Lung (tissue), 12 donors: ENCODE measurements around the gene ELK4. TPM values are rescaled to one million over a fixed set of nuclear protein-coding genes. Genes with fewer than 3 reads are reported as not detected.

ENCODE experiments used
- ATAC-seq: fragments of 200-7000 bp; cut with Tn5 transposase; one replicate; pipeline ENCODE4 v1.9.1; 2020; ENCODE audit warnings: moderate number of reproducible peaks; ENCODE audit not compliant: insufficient read depth, low FRiP score
- DNase-seq, 3 donors: peaks; one replicate each; pipeline ENCODE4 v3.0.0-alpha.2; 2013 to 2017
- H3K27ac ChIP-seq, 2 donors: one replicate each; pipeline ENCODE4 v1.5.1; 2013; ENCODE audit warnings: mild to moderate bottlenecking in 2 of 2, moderate library complexity in 2 of 2, control low read depth in 1 of 2, inconsistent platforms in 1 of 2, low read depth in 1 of 2, low read length in 1 of 2
- H3K27me3 ChIP-seq, 3 donors: one replicate each; pipeline ENCODE4 v1.5.1; 2013; ENCODE audit warnings: low read length in 2 of 3; ENCODE audit not compliant: control insufficient read depth in 3 of 3, insufficient read depth in 3 of 3
- H3K36me3 ChIP-seq, 4 donors: one replicate each; pipeline ENCODE4 v1.5.1; 2013; ENCODE audit warnings: low read length in 4 of 4, mild to moderate bottlenecking in 1 of 4, moderate library complexity in 1 of 4; ENCODE audit not compliant: control insufficient read depth in 4 of 4, insufficient read depth in 4 of 4
- H3K4me1 ChIP-seq, 5 donors: one replicate each; pipeline ENCODE4 v1.5.1; 2013; ENCODE audit warnings: low read length in 5 of 5, mild to moderate bottlenecking in 2 of 5, moderate library complexity in 1 of 5; ENCODE audit not compliant: control insufficient read depth in 5 of 5, insufficient read depth in 5 of 5
- H3K4me3 ChIP-seq: one replicate; pipeline ENCODE4 v1.5.1; 2013; ENCODE audit warnings: mild to moderate bottlenecking, control low read depth, moderate library complexity
- H3K9ac ChIP-seq, 2 donors: one replicate each; pipeline ENCODE4 v1.5.1; 2013; ENCODE audit warnings: low read length in 2 of 2, control low read depth in 1 of 2; ENCODE audit not compliant: insufficient read depth in 1 of 2
- H3K9me3 ChIP-seq, 4 donors: one replicate each; pipeline ENCODE4 v1.5.1; 2013; ENCODE audit warnings: low read length in 3 of 4, mild to moderate bottlenecking in 1 of 4, moderate library complexity in 1 of 4; ENCODE audit not compliant: control insufficient read depth in 4 of 4, insufficient read depth in 3 of 4
- WGBS, 2 donors: extraction: QIAGEN DNeasy Blood & Tissue Kit; methylation state at CpG; one replicate each; pipeline ENCODE4 v1.1.7; 2013; 5-methylcytosine and 5-hydroxymethylcytosine counted together
- polyA plus RNA-seq, 2 donors: library from polyadenylated mRNA; stranded (reverse); fragments of 200-250 nt; gene quantifications; one replicate each; pipeline ENCODE4 v1.2.1, GENCODE V29; 2013
- total RNA-seq, 2 donors: library from RNA; depleted of rRNA in 1 of 2; stranded (reverse); fragments of >200 nt in 1 of 2; gene quantifications; one replicate each; pipeline ENCODE4 v1.2.1, GENCODE V29; 2014 to 2021
- TF ChIP-seq, protein P1 (sequence below): IDR thresholded peaks from 2 replicates; pipeline ENCODE4 v1.5.1; 2012; ENCODE audit warnings: mild to moderate bottlenecking; ENCODE audit errors: control extremely low read depth, extremely low read depth
- donor health status: control.
- donor health status: control.
- donor health status: Bipolar disorder and iron deficiency.
- donor health status: healthy.
- donor health status: DM: yes; HTN: yes; CAD: no.

The ELK4 gene
- total and polyA plus RNA-seq, 4 donors, result 5.0 to 46.7 (median 17.8) TPM

DNA sequence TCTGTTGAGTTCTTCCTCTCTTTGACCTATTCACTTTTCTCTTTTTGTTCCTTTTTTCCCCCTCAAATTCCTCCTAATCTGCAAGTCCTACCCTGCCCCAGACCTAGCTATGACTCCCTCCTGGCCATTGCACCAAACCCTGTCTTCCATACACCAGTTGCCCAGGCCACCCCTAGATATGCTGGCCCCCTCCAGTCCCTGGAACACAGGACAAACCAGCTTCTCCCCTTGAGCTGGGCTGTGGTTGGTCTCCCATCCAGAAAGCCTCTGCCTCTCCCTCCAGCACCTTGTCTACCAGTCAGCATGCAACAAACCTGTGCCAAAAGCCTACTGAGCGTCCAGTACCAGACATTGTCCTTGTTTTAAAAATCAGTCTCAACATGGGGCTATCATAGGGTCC lies 59.4 kb downstream of the ELK4 start:
- ATAC-seq (no peak), DNase-seq (no peak)
- Histone ChIP-seq H3K27ac (no peak overlapping the region), H3K9ac (no peak overlapping the region), H3K9me3 (peaks cover 0 to 2% (median 0%) of the 10 kb centered on the region in 4 donors), H3K27me3 (peaks cover 0 to 47% (median 45%) of the 10 kb centered on the region in 3 donors), H3K4me1 (peaks cover 0 to 5% (median 3%) of the 10 kb centered on the region in 5 donors), H3K4me3 (no peak overlapping the region), H3K36me3 (no peaks in the 10 kb centered on the region)
- WGBS, 2 donors, result 87 to 100% methylated on average over 1 of the region's 1 CpG
- TF ChIP-seq, protein P1, sequence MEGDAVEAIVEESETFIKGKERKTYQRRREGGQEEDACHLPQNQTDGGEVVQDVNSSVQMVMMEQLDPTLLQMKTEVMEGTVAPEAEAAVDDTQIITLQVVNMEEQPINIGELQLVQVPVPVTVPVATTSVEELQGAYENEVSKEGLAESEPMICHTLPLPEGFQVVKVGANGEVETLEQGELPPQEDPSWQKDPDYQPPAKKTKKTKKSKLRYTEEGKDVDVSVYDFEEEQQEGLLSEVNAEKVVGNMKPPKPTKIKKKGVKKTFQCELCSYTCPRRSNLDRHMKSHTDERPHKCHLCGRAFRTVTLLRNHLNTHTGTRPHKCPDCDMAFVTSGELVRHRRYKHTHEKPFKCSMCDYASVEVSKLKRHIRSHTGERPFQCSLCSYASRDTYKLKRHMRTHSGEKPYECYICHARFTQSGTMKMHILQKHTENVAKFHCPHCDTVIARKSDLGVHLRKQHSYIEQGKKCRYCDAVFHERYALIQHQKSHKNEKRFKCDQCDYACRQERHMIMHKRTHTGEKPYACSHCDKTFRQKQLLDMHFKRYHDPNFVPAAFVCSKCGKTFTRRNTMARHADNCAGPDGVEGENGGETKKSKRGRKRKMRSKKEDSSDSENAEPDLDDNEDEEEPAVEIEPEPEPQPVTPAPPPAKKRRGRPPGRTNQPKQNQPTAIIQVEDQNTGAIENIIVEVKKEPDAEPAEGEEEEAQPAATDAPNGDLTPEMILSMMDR, result no peak

DNA sequence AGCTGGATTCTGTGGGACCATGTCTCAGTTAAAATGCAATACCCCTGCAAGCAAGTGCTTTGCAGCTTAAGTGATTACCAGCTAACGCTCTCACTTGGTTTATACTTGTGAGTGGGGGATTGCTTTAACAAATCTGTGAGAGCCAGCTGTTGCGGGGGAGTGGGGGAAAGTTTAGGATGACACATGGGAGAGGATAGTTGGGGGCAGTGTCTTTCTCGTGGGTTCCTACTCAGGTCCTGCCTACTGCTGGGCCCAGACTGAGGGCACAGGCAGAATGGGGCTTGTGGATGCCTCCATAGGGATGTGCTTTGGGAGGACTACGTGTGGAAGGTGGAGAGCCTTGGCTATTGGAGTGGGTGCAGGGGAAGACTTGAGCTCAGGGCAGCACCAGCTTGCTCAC lies 60.1 kb downstream of the ELK4 start:
- peaks cover 0 to 5% (median 3%) of the 10 kb centered on the region in 5 donors for H3K4me1 ChIP-seq
- no peak overlapping the region for H3K27ac ChIP-seq
- peaks cover 0 to 53% (median 50%) of the 10 kb centered on the region in 3 donors for H3K27me3 ChIP-seq
- WGBS, 2 donors, result 74 to 75% methylated on average over 4 of the region's 4 CpGs
- TF ChIP-seq, protein P1, result no peak
- DNase-seq (no peak), ATAC-seq (no peak)
- peaks cover 0 to 2% (median 0%) of the 10 kb centered on the region in 4 donors for H3K9me3 ChIP-seq
- H3K9ac ChIP-seq, result no peak overlapping the region
- no peaks in the 10 kb centered on the region for H3K36me3 ChIP-seq
- no peak overlapping the region for H3K4me3 ChIP-seq

DNA sequence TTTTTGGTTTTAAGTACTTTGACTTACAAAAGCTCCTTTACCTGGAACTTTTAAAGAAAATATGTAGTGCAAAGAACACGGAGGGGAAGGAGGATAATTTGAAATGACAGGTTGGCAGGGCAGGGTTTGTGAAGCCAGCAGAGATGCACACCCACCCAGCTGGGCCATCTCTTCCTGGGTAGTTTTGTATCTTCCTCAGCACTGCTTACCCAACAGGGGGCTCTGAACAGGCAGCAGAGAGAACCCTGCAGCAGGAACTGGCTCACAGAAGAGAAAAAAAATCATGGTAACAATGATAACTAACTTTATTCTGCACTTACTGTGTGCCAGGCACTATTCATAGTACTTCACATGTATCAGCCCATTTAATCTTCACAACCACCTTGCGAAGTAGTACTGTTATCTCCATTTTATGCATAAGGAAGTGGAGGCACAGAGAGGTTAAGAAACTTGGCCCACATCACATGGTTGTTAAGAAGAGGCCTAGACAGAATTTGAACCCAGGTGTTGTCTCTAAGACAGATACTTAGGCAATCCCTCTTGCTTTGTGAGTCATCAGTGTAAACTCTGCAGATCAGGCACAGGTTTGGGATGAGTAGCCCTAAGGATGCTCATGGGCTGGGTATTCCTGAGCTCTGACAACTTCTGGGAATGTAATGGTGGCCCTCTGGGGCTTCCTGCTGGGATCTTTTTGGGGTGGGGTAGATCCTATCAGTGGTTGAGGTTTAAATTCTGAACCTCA lies 60.8 kb downstream of the ELK4 start:
- no peak for DNase-seq
- Histone ChIP-seq H3K27me3 (peaks cover 0 to 57% (median 56%) of the 10 kb centered on the region in 3 donors), H3K4me3 (no peak overlapping the region), H3K4me1 (peaks cover 0 to 5% (median 3%) of the 10 kb centered on the region in 5 donors), H3K27ac (no peak overlapping the region), H3K9me3 (peaks cover 0 to 2% (median 0%) of the 10 kb centered on the region in 4 donors), H3K36me3 (no peaks in the 10 kb centered on the region), H3K9ac (no peak overlapping the region)
- ATAC-seq, result no peak
- TF ChIP-seq, protein P1, result no peak
- WGBS, 2 donors, result 83 to 86% methylated on average over 2 of the region's 2 CpGs
